Activated CD8-positive, alpha-beta memory T cell treated with anti-CD3 and anti-CD28 coated beads for 36 hours (primary cell): Measurements from ENCODE around the gene CLDN8. TPM values are rescaled to one million over a fixed set of nuclear protein-coding genes. Genes with fewer than 3 reads are reported as not detected.

ENCODE experiments used
- CTCF ChIA-PET: fragments of 350-600 bp; sonication (Branson Sonifier 250); formaldehyde crosslinking; loops from one replicate; lab custom pipeline; 2021; ENCODE audit warnings: antibody characterized with exemption; lab: Charles Lee
- POLR2A ChIA-PET: fragments of 350-600 bp; sonication (Branson Sonifier 250); formaldehyde crosslinking; loops from one replicate; lab custom pipeline; 2021; ENCODE audit warnings: antibody characterized with exemption; lab: Charles Lee
- total RNA-seq, 2 experiments: library from RNA; stranded (reverse); gene quantifications; one replicate each; pipeline ENCODE4 v1.2.3, GENCODE V29; 2021

Gene CLDN8
- total RNA-seq, result not detected

- POLR2A ChIA-PET, result no interaction called here
- CTCF ChIA-PET, result no interaction called here
Measured at GRCh38 chr21:30216041-30216723, at the start of gene CLDN8. CLDN8 (minus strand) TSS chr21:30216097; CDS start chr21:30215925, 172 bp downstream.

DNA sequence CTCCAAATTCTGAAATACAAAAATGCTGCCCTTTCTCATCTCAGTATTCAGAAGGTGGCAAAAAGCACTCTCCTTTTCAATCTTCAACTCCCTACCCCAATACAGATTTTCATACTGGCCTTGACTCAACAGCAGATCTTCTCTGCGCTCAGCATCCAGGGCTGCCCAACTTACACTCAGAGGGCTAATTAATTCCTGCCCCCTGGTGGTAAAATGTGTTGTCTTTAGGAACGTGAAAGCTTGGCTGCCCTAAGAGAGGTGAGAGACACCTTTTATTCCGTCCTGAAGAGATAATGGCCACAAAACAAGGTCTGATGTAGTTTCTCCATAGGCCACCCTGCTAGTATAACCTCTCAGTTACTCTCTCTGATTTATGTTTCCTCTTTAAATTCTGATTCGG lies 41.9 kb upstream of the CLDN8 start:
- ChIA-PET CTCF (no interaction called here), POLR2A (no interaction called here)

- POLR2A ChIA-PET, result no interaction called here
- CTCF ChIA-PET, result interaction anchor here (1.1 kb wide), 1 partner anchor 12 kb away, joined by 3 read pairs; no protein-coding TSS in a partner anchor
Measured at GRCh38 chr21:30256100-30256499, 40.2 kb upstream of the CLDN8 start.

DNA sequence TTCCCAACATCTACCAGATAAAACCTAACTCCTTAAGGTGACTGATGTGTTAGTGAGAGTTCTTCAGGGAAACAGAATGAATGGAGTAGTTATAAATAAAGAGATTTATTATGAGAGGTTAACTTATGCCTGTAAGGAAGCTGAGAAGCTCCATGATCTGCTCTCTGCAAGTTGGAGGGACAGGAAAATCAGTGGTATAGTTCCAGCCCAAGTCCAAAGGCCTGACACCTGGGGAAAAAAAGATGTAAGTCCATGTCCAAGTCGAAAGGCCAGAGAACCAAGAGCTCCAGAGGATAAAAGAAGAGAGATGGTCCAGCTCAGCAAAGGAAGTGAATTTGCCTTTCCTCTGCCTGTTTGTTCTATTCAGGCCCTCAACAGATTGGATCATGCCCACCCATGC lies 39.8 kb upstream of the CLDN8 start:
- ChIA-PET POLR2A (no interaction called here), CTCF (interaction anchor here (1.1 kb wide), 1 partner anchor 11 kb away, joined by 3 read pairs; no protein-coding TSS in a partner anchor)

DNA sequence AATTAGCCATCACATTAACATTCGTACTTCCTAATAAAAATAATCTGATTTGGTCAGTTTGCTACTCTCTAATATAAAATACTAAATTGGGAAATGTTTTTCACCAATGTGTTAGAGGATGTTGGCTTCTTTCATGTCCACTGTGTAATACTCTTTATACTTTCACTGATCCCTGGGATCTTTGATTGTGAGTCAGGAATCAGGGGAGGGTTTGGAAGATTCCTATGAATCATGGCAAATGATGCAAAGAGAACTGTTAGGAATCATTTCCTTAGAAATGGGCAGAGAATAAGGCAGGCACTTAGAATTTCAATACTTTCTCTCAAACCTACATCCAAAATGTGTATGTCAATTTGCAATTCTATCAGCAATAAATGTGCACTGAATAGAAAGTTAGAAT lies 35.9 kb upstream of the CLDN8 start:
- ChIA-PET CTCF (no interaction called here), POLR2A (no interaction called here)

DNA sequence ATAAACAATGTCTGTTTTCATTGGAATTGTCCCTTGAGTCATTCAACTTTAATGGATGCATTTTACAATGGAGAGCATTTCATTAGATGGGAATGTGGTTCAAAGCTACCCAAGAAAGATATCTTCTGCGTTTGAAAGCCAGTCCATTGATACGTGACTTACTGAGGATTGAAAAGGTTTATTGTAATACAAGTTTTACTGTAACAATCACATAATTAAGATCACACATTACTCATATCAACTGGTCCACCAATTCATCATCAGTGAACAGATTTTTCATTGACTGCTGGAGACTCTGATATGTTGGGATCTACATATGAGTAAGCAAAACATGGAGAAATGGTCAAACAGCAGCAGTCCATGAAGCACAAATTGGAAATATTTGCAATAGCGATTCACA lies 34.0 kb upstream of the CLDN8 start:
- ChIA-PET POLR2A (no interaction called here), CTCF (no interaction called here)

- ChIA-PET CTCF (no interaction called here), POLR2A (no interaction called here)
Measured at GRCh38 chr21:30248844-30249243, 32.9 kb upstream of the CLDN8 start.

GRCh38 chr21:30245061-30245460 lies 29.2 kb upstream of the CLDN8 start:
- ChIA-PET CTCF (no interaction called here), POLR2A (no interaction called here)

- ChIA-PET CTCF (interaction anchor here (1.2 kb wide), 1 partner anchor 12 kb away, joined by 3 read pairs; no protein-coding TSS in a partner anchor), POLR2A (no interaction called here)
Measured at GRCh38 chr21:30243691-30244090, 27.8 kb upstream of the CLDN8 start.

DNA sequence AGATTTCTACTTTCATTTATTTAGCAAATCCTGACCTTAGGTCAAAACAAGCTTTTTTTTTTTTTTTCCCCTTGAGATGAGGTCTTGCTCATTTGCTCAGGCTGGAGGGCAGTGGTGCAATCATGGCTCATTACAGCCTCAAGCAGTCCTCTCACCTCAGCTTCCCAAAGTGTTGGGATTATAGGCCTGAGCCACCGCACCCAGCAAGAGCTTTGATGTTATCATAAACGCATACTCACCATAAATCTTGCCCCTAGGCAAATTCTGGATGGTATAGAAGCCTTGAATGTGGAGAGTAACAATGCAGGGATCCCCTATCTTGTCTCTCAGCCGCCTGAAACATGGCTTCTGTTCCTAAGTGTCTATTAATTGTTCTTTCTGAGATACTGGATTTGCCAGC lies 24.8 kb upstream of the CLDN8 start:
- ChIA-PET CTCF (no interaction called here), POLR2A (no interaction called here)

DNA sequence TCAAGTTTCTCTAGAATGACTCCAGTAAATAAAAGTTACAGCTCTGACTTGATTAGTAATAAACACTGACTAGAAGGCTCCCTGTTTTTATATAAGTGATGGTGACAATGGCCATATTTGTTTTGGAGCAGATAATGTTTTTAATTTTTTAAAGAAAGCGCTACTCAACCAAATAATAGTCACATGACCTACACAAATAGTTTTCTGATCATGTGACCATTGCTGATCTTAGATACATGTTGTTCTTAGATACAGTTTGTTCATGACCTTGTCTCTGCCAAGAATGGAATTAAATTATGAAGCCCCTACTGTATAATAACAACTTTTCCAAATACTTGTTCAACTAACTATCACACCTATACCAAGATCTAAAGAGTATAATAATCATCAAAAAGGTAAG lies 22.3 kb upstream of the CLDN8 start:
- ChIA-PET POLR2A (no interaction called here), CTCF (no interaction called here)

- POLR2A ChIA-PET, result no interaction called here
- CTCF ChIA-PET, result no interaction called here
Measured at GRCh38 chr21:30234643-30235042, 18.7 kb upstream of the CLDN8 start.

DNA sequence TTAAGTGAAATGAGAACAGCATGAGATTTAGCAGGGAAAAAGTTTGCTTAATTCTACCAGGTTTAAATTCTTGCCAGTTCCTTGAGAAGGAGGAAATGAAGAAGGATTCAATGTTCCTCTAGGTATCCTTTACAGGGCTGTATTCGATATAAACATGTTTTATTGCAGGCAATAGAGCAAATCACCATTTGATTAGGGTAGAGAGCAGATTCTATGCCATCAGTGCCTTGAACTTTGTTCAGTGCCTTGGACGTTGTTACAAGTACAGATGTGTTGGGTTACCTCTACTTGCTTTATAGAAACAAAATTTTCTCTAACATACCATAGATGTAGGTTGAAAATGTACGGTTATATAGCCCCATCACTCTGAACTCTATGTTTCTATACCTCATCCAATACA lies 18.2 kb upstream of the CLDN8 start:
- POLR2A ChIA-PET, result no interaction called here
- CTCF ChIA-PET, result no interaction called here

DNA sequence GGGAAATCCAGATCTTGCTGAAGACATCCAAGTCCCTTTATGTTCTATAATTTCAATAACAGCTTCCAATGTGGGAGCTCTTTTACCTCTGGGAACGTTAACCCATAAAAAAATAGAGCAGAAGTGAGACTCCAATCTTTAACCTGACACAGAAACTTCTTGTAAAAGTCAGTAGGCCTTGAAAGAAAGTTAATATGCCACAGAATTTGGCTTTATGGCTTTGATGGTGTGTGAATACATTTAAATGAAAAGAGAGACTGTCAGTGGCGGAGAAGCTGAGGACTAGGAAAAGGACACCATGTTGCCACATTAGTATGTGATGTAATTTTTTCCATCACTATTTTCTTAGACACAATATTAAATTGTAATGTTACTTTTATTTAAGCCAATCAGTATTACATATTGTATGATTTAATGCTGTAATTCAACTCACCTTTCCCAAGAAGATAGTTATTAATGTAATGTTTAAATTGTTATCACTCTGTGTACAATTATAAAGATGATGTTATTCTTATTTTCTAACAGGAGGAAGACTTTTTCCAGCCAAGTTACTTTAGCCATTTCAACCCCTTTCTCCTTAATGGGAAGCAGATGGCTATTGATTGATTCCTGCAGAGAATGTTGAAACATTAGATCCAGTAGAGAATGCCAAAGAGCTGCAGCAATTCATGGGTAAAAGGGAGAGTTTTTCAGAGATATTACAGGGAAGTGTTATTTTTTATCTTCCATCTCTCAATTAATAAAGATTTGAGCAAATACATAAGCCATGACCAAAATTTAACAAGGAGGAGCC lies 17.5 kb upstream of the CLDN8 start:
- ChIA-PET CTCF (no interaction called here), POLR2A (no interaction called here)

DNA sequence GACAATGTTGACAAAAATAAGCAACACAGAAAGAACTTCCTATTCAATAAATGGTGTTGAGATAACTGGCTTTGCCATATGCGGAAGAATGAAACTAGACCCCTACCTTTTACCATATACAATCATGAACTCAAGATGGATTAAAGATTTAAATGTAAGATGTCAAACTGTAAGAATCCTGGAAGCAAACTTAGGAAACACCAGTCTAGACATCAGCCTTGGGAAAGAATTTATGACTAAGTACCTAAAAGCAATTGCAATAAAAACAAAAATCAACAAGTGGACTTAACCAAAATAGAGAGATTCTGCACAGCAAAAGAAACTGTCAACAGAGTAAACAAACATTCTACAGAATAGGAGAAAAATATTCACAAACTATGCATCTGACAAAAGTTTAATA lies 16.1 kb upstream of the CLDN8 start:
- CTCF ChIA-PET, result no interaction called here
- POLR2A ChIA-PET, result no interaction called here

- ChIA-PET POLR2A (no interaction called here), CTCF (no interaction called here)
Measured at GRCh38 chr21:30227633-30228404, 11.9 kb upstream of the CLDN8 start.

DNA sequence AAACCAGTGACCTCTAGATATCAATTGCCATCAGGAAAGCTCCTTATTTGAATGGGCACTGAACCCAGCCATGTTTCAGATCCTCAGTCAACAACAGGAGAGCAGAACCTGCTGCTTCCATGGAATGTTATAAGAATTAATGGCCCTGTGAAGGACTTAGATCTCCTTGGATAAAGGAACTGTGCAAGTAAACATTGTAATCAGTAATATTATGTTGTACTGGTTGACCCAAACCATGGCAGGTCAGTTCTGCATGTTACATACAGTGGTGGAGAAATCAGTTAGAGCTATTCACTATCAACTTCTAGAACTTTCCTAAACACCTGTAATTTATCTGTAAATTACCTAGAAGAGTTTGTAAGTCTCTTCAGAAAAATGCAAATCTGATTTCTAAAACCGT lies 11.2 kb upstream of the CLDN8 start:
- CTCF ChIA-PET, result no interaction called here
- POLR2A ChIA-PET, result no interaction called here

- CTCF ChIA-PET, result no interaction called here
Measured at GRCh38 chr21:30223596-30223995, 7.7 kb upstream of the CLDN8 start.

GRCh38 chr21:30222724-30223123 lies 6.8 kb upstream of the CLDN8 start:
- POLR2A ChIA-PET, result no interaction called here

More at GRCh38 chr21:30223596-30223995, 7.7 kb upstream of the CLDN8 start:
- POLR2A ChIA-PET, result no interaction called here

GRCh38 chr21:30211071-30211470 lies 4.8 kb downstream of the CLDN8 start:
- ChIA-PET POLR2A (no interaction called here), CTCF (no interaction called here)

More at GRCh38 chr21:30222724-30223123, 6.8 kb upstream of the CLDN8 start:
- CTCF ChIA-PET, result no interaction called here
